Fibroblast of lung (primary cell): ENCODE results near the gene FBXW5.

Source experiments
- EZH2 ChIP-seq: IDR thresholded peaks from 2 replicates; pipeline ENCODE4 v1.5.1; 2012; ENCODE audit warnings: low read length, control low read depth, mild to moderate bottlenecking; ENCODE audit errors: missing control alignments
- TF ChIP-seq, protein P1 (sequence below), 2 donors: IDR thresholded peaks in 1 of 2; conservative IDR thresholded peaks in 1 of 2; 1 replicate in 1 of 2; 2 replicates in 1 of 2; pipeline ENCODE4 v1.5.1; 2011 to 2012; ENCODE audit warnings: low read length in 2 of 2, control low read depth in 1 of 2, inconsistent platforms in 1 of 2, low read depth in 1 of 2, mild to moderate bottlenecking in 1 of 2

DNA sequence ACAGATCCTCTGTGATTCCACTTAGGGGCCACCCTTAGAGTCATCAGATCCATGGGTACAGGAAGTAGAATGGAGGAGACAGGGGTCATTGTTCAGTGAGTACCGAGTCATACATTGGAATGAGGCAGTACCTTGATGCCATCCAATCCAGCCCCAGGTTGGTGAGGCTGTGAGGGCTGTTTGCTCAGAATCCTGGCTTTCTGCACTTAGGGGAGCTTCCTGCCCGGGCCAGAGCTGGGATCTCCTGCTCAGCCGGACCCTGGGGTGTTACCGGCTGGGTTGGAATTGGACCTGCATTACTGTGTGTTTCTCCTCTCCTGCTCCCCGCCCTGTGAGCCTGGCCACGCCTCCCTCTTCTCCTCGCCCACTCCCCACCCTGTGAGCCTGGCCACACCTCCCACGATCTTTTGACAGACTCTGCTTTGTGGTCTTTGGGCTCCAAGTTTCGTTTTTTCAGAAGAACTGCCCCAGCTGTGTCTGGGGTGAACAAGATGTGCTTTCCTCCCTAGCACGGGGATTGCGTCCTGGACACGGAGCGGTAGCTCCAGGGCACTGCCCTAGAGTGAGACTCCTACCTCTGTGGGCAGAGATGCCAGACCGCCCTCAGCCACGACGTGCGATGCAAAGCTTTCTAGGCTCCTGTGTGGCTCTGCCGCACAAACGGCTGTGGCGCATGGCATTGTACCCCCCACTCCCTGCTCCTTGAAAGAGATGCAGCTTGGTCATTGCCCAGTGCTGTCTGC lies 42.9 kb downstream of the FBXW5 start:
- TF ChIP-seq, protein P1, sequence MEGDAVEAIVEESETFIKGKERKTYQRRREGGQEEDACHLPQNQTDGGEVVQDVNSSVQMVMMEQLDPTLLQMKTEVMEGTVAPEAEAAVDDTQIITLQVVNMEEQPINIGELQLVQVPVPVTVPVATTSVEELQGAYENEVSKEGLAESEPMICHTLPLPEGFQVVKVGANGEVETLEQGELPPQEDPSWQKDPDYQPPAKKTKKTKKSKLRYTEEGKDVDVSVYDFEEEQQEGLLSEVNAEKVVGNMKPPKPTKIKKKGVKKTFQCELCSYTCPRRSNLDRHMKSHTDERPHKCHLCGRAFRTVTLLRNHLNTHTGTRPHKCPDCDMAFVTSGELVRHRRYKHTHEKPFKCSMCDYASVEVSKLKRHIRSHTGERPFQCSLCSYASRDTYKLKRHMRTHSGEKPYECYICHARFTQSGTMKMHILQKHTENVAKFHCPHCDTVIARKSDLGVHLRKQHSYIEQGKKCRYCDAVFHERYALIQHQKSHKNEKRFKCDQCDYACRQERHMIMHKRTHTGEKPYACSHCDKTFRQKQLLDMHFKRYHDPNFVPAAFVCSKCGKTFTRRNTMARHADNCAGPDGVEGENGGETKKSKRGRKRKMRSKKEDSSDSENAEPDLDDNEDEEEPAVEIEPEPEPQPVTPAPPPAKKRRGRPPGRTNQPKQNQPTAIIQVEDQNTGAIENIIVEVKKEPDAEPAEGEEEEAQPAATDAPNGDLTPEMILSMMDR (conservative IDR thresholded peaks at IDR 0.05 in 1 of 2, IDR thresholded peaks at IDR 0.05 in 1 of 2; ENCODE audit: low read depth in 1 of 2, low read length in 2 of 2) = no peak
- TF ChIP-seq EZH2 = no peak
